NCI-H2196 treated with DMSO at 0.1 percent for 48 hours (cell line): ENCODE data around the gene PHLPP1.

ENCODE experiments used
- DNase-seq: peaks from one replicate; lab custom pipeline; 2025; ENCODE audit not compliant: unreplicated experiment; lab: John Stamatoyannopoulos, UW

The PHLPP1 gene

DNA sequence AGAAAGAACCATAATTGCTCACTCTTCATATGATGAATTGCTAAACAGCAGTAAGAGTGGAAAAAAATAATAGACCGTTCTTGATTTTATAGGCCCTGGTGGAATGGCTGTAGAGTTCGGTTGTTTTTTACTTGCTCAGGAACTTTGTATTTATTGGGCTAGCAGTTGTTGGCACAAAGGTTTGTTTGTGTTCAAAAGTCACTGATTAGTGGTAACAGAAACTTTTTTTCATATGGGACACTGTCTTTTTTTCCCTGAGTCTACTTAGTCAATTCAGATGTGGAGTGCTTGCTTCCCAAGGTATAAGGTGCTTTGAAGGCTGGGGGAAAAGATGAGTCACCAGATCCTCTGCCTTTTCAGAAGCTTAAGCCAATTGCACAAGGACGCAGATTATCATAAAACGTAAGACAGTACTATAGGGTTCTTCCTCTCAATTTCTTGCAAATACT lies 25.8 kb downstream of the PHLPP1 start:
- no peak for DNase-seq

DNA sequence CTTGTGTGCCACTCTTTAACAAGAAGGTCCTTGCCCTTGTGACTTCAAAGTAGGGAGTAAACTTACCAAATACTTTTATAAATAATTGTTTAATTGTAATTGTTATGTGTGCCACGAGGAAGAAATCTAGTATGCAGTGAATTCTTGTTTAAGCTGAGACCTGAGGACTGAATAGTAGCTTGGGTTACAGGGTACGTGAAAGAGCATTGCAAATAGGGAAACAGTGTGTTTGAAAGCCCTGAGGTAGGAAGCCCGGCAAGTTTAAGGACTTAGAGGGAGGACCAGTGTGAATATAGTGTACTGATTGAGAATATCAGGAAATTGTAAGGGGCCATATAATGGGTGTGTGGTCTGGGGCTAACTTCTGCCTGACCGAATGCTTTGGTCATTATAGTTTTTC lies 26.2 kb downstream of the PHLPP1 start:
- DNase-seq, result no peak

DNA sequence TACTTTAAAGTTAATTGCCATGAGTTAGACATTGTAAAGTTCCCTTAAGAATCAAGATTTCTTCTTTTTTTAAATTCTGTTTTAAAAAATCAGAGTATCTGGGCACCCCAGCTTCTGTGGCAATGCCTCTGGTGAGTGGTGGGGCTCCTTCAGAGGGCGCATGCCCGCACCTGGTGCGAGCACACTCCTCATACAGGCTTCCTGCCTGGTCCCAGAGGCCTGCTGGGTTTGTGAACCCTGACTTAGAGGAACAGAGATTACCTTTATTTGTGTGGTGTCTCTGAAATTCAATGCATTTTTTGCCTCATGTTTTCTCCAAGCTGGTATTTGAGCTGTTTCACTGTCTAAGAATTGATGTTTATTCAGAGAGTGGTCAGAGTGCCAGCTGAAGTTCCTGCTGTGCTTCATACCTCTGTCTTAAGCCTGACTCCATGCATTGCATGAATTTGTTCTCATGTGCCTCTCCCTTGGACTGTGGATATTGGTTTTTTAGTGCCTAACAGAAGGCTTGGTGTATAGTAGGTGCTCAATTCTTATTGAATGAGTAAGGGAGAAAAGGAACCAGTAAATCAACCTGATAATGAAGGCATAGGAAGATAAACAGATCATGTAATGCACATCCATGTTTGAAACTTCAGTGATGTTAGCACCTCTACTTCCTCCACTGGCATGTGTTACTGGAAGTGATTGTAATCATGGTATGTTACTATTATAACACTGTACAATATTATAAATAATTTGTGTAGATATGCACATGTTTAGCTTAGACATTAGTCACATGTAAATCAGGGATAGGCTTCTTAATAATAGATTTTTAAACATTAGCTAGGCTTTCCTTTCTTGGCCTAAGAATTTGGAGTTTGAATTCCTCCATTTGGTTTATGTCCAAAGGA lies 29.0 kb downstream of the PHLPP1 start:
- DNase-seq, result no peak

DNA sequence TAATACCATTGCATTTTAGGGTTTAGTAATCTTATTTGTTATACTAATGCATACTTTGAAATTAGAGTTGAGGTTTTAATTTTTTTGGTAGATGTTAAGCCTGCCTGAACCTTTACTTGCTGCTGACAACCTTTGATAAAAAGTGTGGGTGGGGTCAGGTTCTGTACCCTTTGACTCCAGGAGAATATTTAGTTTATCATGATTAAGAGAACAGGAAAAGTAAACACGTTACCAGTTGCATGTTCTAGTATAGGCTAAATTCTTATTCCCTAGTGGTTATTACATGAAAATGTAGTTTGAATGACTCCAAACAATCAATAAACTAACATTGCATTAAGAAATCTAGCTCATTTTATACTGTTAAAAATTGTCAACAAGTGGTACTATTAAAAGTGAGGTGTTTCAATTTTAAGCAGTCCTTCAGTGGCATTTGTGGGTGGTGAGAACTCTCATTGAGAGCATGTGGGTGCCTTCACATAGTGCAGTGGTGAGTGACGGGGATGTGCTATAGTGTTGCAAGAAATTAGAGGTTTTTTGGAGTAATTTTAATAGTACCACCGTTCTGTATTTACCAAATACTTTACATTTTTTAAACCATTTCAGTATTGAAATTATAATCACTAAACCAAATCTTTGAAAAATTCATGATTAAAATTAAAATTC lies 29.9 kb downstream of the PHLPP1 start:
- DNase-seq, result no peak

DNA sequence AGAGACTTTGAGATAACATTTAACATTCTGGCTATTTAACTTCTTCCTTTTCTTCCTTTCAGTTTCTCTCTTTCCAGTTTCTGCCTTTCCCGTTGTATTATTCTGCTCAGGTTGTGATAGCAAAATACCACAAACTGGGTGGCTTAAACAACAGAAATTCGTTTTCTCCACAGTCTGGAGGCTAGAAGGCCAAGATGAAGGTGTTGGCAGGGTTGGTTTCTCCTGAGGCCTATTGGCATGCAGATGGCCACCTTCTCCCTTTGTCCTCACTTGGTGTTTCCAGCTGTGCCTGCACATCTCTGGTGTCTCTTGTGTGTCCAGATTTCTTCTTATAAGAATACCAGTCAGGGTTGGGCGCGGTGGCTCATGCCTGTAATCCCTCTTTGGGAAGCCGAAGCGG lies 34.0 kb downstream of the PHLPP1 start:
- no peak for DNase-seq

DNA sequence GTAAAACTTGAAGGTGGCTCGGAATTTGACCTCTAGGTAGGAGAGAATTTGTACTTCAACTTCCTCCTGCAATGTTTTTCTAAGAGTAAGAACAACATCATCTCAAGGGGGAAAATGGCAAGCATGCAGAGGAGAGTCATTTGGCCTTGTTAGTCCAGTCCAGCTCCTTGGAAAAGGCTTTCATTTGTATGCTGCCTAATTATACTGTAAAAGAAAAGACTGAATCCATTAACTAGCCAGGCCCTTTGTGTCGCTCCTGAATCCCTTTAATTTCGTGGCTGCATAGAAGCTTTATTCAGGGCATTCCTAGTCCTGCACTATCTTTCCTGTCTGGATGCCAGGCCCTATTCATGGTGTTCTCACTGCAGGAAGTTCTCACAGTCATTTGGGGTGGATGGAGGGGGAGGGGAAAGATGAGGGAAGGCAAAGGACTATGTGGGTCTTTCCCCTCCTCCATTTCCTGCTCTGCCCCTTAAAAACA lies 36.0 kb downstream of the PHLPP1 start:
- DNase-seq, result no peak

DNA sequence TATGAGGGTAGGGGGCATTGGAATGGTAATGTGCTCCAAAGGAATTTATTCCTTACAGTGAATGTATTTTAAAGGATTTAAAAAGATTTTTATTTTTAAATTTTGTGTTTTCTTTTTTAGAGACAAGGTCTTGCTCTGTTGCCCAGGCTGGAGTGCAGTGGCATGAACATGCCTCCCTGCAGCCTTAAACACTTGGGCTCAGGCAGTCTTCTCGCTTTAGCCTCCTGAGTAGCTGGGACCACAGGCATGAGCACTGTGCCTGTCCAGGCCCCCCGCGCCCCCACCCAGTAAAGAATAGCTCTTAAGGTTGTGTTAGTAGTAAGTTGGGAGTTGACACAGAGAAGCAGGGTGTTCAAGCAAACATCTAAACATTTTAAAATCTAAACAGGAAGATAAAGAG lies 36.6 kb downstream of the PHLPP1 start:
- no peak for DNase-seq

DNA sequence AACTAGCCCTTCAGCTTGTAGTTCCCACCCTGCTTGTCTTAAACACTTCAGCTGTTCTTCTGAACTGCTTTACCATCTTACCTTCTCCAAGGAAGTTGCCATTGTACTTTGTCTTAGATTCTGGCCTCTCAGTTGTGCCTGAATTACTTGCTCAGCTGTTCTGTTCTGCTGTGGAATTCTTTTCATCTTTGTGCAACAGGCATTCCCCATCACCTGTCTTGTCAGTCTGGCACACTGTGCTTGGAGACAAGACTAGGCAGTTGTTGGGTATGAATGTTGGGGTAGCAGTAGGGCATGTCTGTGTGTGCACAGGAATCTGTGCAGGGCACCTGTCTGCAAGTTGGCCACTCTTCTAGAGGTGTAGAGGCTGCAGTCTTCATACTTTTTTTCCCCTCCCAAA lies 38.7 kb downstream of the PHLPP1 start:
- DNase-seq, result no peak

DNA sequence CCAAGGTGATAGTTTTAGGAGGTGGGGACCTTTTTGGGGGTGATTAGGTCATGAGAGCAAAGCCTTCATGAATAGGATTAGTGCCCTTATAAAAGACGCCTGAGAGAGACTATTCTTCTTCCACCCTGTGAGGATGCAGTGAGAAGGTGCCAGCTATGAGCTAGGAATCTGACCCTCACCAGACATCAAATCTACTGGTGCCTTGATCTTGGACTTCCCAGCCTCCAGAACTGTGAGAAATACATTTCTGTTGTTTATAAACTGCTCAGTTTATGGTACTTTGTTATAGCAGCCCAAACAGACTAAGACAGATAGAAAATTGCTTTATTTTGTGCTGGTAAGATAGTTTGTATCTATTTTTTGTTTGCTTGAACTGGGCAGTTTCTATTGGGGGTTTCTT lies 40.1 kb downstream of the PHLPP1 start:
- no peak for DNase-seq

DNA sequence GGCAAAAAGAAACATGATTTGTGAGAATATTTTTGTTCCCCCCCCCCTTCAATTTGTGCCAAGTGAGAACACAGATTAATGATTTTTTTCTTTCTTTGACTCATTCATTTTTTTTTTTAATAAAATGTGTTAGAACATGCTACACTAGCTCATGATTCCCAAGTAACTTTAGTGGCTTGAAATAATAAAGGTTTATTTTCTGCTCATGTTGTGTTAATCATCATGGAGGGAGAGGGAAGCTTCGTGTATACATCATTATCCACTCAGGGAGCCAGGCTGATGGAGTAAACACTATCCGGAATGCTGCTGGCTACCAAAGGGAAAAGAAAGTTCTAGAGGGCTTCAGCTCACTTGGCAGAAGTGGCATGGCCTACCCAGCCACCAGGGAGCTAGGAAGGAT lies 40.6 kb downstream of the PHLPP1 start:
- DNase-seq, result no peak

DNA sequence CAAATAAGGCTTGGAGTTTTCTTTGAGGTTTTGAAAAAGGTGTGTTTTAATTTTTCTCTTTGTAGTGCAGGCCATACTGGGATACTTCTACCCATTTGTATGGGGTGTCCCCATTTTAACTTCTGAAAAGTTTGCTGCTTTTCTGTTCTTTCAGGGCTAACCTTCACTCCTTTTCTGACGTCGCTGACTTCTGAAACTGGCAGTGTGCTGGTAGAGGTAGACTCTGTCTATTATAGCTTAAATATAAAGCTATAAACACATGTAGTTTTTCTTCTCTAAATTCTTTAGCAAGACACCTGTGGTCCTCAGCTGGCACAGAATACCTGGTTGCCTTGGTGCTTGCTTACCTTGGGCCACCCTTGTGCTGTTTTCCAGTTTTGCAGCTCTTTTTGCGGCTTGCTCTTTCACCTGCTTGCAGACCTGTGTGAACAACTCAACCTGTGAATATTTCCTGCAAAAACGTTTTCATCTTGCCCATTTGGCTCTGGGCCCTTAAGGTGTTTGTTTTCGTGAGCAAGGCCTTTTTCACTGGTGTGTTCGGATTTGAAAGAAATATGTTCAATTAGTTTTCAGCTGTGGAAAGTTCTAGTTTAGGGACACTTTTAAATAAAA lies 42.2 kb downstream of the PHLPP1 start:
- no peak for DNase-seq

DNA sequence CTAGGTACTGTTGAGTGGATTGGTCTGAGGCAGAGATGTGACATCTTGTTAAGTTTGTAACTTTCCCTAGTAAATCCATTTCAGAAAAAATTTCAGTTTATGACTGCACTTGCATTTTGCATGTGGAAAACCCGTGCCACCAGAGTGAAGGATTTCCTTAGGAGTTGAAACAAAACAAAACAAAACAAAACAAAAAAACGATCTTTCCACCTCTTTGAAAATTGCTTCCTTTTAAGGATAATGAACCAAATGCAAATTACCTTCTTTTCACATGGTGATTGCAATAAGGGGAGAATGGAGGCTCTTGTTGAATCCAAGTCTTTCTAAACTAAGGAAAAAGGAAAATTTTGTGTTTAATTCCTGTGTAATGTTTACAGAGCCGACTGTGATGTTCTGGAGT lies 43.2 kb downstream of the PHLPP1 start:
- DNase-seq, result no peak

DNA sequence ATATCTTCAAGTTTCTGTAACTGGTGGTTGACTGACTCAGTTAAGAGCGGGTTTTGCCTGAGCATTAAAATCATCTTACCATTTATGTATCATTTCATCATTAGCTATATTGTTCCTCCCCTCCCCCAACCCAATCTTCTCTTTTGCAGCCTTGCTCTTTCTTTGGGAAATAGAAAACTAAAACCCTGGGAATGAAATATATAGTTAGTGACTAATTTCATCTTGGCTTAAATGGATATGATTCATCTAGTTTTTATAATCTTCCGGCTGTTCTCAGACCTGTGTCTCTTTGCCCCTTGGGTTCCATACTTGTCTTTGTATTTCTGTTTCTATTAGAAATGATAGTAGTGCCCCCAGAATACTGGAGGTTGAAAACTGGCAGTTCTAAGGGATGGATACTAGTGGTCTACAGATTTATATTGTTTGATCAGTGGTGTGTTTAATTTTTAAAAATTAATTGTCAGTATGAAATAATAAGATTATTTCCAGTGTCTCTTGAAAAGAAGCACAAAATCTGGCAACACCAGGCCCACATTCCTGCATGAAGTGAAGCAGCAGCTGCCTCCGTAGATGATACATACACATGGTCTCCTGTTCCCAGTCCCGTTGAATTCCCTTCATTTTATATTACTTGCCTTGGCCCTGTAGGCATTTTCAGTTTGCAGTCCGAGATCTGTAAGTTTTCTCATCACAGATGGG lies 44.5 kb downstream of the PHLPP1 start:
- DNase-seq, result no peak

DNA sequence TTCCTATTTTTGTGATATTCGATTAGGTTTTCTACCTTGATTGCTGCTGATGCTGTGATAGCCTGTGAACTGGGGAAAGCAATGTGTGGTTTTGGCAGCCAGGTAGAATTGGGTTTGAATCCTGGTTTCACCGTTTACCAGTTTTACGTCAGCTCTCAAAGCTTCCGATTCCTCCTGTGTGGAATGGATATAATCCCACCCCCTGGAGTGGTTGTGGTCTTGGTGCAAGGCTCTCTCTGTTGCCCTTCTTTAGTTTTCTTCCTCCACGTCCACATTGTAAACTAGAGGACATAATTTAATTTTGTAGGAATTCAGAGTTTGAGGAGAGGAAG lies 45.0 kb downstream of the PHLPP1 start:
- no peak for DNase-seq

DNA sequence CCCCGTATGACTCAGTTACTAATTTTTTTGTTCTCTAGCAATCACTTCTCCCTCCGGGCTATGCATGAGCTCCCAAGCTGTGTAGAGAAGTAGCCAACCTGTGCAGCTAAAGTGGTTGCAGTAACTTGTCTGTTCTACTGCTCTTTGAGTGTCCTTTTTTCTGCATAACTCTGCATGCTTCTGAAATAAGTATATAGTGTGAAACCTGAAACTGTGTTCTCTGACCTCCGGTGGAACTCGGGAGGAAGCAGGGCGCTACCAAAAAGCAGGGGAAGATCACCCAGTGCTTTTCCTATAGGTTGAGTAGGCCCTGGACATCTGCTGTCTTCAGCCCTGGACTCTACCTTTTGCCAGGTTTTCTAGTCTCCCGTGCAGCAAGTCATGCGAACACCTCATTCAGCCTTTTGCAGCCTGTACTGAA lies 47.8 kb downstream of the PHLPP1 start:
- no peak for DNase-seq

DNA sequence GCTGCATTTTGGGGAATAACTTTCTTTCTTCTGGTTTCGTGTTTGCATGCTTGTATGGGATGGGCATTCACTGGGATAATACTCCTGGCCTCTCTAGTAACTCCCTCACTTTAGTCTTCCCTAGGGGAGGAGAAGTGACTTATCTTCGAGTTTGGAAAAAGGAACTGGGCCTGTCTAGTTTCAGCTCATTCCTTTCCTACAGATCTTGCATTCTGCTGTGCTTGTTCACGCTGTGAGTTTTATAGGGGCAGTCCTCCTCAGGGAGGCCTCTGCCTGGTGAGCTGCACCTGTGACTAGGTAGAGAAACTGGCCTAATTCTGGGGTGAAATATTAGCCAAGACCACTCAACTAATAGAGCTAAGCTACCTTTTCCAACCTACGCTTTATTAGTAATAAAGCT lies 50.9 kb downstream of the PHLPP1 start:
- no peak for DNase-seq

DNA sequence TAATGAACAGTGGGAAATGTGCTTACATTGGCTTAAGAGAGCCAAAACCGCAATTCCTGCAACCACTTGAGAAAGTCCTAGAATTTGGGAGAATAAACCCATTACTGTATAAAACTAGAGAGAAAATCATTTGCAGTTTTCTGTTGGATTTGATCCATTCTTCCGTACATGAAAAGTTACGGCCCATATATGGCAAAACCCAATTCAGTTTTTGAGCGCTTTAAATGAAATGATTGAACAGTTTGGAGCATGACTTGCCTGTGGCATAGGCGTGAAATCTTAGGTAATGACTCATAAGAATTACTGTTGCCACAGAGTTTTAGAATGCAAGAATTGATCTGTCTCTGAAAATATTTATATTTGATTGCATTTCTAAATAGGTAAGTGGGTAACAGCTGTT lies 52.0 kb downstream of the PHLPP1 start:
- no peak for DNase-seq

DNA sequence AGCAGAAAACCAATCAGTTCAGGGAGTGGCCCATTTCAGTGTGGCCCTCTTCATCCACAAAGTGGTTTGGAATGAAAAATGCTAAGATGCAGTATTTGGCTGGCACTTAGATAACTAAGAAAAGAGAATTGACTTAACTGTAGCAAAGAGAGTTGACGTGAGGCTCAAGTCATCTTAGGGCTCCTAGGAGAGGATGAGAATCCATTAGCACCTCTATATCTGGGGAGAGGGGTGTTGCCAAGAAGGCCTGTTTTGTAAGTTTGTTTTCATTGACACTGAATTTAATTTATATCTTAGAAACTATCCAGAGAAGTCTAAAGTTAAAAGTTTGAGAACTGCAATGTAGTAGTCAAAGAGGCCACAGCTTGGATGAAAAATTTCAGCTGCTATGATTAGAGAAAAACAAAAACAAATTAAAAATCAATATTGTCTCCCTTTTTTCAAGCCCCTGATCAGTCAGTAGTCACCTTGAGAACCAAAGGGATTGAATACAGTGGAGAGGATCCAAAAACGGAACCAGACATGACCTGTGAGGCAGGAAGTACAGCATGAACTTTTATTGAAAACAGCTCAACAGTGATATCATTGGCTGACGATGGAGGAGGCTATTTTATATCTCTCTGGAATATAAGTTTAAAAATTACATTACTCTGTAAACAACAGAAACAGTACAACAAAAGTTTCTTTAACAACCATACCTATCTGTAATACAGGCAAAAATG lies 52.7 kb downstream of the PHLPP1 start:
- DNase-seq, result no peak

DNA sequence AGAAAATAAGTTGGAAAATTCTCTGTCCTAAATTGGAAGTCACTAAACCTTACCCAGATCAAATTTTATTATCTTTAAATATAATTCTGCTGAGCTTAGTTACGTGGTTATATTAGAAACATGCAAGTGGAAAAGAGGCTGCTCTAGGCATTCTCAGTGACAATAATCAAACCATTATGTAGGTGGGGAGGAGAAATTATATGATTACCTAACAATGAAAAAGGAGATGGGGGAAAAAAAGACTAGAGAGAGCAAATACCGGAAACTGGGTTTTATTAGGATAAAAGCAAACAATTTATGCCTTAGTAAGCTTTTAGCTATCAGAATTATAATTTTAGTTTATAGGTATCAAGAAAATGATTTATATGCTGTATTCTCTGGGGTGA lies 53.2 kb downstream of the PHLPP1 start:
- DNase-seq, result no peak

DNA sequence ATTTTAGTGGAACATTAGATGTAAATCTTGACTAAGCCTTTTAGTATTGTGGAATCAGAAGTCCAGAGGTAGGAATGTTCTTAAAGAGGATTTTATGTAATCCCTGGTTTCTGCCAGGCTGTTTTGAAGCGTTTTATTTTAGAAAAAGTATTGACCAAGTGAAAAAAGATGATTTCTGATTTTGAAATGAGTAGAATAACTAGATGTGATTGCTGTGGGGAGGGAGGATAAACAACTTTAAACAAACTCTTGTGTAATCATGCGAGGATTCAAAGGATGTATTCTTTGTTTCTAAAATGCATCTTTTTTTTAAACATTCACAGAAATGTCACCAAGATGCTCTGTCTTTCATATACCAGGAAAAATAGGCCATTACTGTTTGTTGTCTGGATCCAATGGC lies 53.9 kb downstream of the PHLPP1 start:
- no peak for DNase-seq
